Peyer's patch (tissue), 4 donors: Measurements from ENCODE around the gene PMM2. TPM values are rescaled to one million over a fixed set of nuclear protein-coding genes. Genes with fewer than 3 reads are reported as not detected.

Source experiments
- DNase-seq, 3 donors: peaks; one replicate each; pipeline ENCODE4 v3.0.0-alpha.2; 2017 to 2019
- H3K27ac ChIP-seq, 4 donors: fragments of 200-600 bp; sonication (generic); one replicate each; pipeline ENCODE4 v1.5.1; 2016 to 2019
- H3K27me3 ChIP-seq, 2 donors: fragments of 200-600 bp; sonication (generic); one replicate each; pipeline ENCODE4 v1.5.1; 2019
- H3K36me3 ChIP-seq, 3 donors: fragments of 200-600 bp; sonication (generic); one replicate each; pipeline ENCODE4 v1.5.1; 2016 to 2019
- H3K4me1 ChIP-seq, 4 donors: fragments of 200-600 bp; sonication (generic); one replicate each; pipeline ENCODE4 v1.5.1; 2016 to 2019
- H3K4me3 ChIP-seq, 4 donors: fragments of 200-600 bp; sonication (generic); 1 replicate in 3 of 4; 2 replicates in 1 of 4; pipeline ENCODE4 v1.5.1; 2016 to 2019; ENCODE audit warnings: mild to moderate bottlenecking in 1 of 4
- H3K9me3 ChIP-seq, 4 donors: fragments of 200-600 bp; sonication (generic); one replicate each; pipeline ENCODE4 v1.5.1; 2016 to 2019; ENCODE audit warnings: mild to moderate bottlenecking in 1 of 4
- CTCF ChIP-seq, 6 experiments: fragments of 450-650 bp in 4 of 6; fragments of 200-600 bp in 2 of 6; sonication (generic) in 1 of 6; IDR thresholded peaks; one replicate each; pipeline ENCODE4 v1.5.1; 2017 to 2019; ENCODE audit warnings: antibody characterized with exemption in 6 of 6, mild to moderate bottlenecking in 3 of 6, moderate library complexity in 1 of 6
- POLR2A ChIP-seq, 2 donors: fragments of 450-650 bp; IDR thresholded peaks; one replicate each; pipeline ENCODE4 v1.5.1; 2017; ENCODE audit warnings: antibody characterized with exemption in 2 of 2, mild to moderate bottlenecking in 2 of 2, moderate library complexity in 2 of 2
- total RNA-seq, 4 donors: library from RNA; depleted of rRNA; stranded (reverse); fragments of >200 nt; gene quantifications; one replicate each; pipeline ENCODE4 v1.1.0, GENCODE V29; 2016

Gene PMM2
- total RNA-seq, 4 donors from 2014 or later = 49.5 to 84.2 (median 82.3) TPM

GRCh38 chr16:8898660-8899318 lies 101.2 kb downstream of the PMM2 start:
- Histone ChIP-seq H3K36me3 (peaks cover 0 to 99% (median 0%) of the 10 kb centered on the region in 3 donors), H3K9me3 (no peaks in the 10 kb centered on the region), H3K27ac (no peak overlapping the region), H3K4me3 (no peak overlapping the region), H3K4me1 (no peaks in the 10 kb centered on the region), H3K27me3 (no peaks in the 10 kb centered on the region)
- DNase-seq = no peak
- TF ChIP-seq POLR2A (IDR thresholded peaks at IDR 0.05) (no peak), CTCF (IDR thresholded peaks at IDR 0.05) (no peak)

Other genes starting within 250 kb of the PMM2 start
- not detected for gene TMEM114, start 207.3 kb upstream of the PMM2 start, total RNA-seq
- 10 to 100 TPM; 25.0 to 86.5 (median 59.0) TPM for gene METTL22, start 176.1 kb upstream of the PMM2 start, total RNA-seq
- 10 to 100 TPM in 3 of 4 donors, 1 to 10 TPM in 1; 8.3 to 33.5 (median 29.0) TPM for gene ABAT, start 123.2 kb upstream of the PMM2 start, total RNA-seq
- 1 to 10 TPM in 3 of 4 donors, not detected in 1; 2.3 to 5.6 (median 4.9) TPM for gene TMEM186, start 200 bp upstream of the PMM2 start, total RNA-seq
- 100 to 1,000 TPM in 1 of 4 donors, 10 to 100 TPM in 3; 35.4 to 102 (median 52.4) TPM for gene CARHSP1, start 71.2 kb downstream of the PMM2 start, total RNA-seq
- not detected for gene LITAFD, start 84.5 kb downstream of the PMM2 start, total RNA-seq
- gene USP7, start 166.1 kb downstream of the PMM2 start, total RNA-seq = 100 to 1,000 TPM; 125 to 139 (median 130) TPM